ENCODE data around the gene HEG1. TPM values are rescaled to one million over a fixed set of nuclear protein-coding genes. Genes with fewer than 3 reads are reported as not detected.

HEG1 gene
- total and polyA plus RNA-seq, 2 donors (not counting 3 experiments of a cell fraction or from before 2014, with no cell fraction given) = 50.1 to 106 TPM

DNA sequence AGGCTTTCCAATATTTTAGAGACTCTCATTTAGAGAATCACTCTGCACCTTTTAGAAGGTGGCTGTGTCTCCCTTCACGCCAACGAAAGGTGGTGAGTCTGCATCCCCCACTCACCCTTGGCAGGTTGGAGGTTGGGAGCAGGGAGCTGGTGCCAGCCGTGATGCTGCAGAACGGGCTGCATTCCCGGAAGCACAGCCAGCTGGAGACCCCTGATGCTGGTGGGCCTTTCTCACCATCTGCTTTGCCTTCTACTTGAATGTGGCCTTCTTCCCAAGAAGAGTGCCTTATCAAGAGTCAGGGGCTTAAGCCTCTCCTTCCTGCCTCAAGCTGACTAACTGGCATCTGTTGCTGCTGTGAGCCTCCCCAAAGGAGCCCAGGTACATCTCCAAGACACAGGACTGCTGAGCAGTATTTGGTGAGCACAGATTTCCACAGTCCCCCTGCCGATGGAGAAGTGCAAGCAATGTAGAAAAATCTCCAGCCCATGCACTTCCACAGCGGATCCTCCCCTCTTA lies 17.7 kb upstream of the HEG1 start:
- dilution Hi-C loops (cut with MboI; ENCODE audit: extremely low pct_ligation_motif_present, low sequenced_read_pairs) = no loop called here

More for the DNA sequence above, 17.7 kb upstream of the HEG1 start:
- no peaks in the 10 kb centered on the region for H3K9me1 ChIP-seq (replicated peaks; ENCODE audit: control insufficient read depth, extremely low read depth, insufficient read depth, low read length)
- no TSS peak for BruUV-seq (replicated peaks)
- intact Hi-C loops (cut with micrococcal nuclease) = no loop called here
- no peaks in the 10 kb centered on the region for H3K79me2 ChIP-seq (ENCODE audit: control insufficient read depth, insufficient read depth, low read length)
- no peaks in the 10 kb centered on the region for H3K4me1 ChIP-seq (ENCODE audit: control insufficient read depth, extremely low read depth, insufficient read depth, low read length)
- no peak for FAIRE-seq
- no peak for DNase-seq (ENCODE audit: low read depth, low spot score)
- H3K4me3 ChIP-seq (replicated peaks in 1 of 3; ENCODE audit: insufficient read depth in 1 of 3, low read depth in 1 of 3, low read length in 3 of 3) = no peak overlapping the region
- no peak overlapping the region for H3K4me2 ChIP-seq (ENCODE audit: insufficient read depth, low read length)
- TF ChIP-seq GATA2 (IDR thresholded peaks at IDR 0.05; ENCODE audit: insufficient read depth, insufficient read length, low read depth, low read length) = no peak
- no peak for TF ChIP-seq POLR2A (IDR thresholded peaks at IDR 0.05; ENCODE audit: low read depth, low read length)
- TF ChIP-seq, protein P1, sequence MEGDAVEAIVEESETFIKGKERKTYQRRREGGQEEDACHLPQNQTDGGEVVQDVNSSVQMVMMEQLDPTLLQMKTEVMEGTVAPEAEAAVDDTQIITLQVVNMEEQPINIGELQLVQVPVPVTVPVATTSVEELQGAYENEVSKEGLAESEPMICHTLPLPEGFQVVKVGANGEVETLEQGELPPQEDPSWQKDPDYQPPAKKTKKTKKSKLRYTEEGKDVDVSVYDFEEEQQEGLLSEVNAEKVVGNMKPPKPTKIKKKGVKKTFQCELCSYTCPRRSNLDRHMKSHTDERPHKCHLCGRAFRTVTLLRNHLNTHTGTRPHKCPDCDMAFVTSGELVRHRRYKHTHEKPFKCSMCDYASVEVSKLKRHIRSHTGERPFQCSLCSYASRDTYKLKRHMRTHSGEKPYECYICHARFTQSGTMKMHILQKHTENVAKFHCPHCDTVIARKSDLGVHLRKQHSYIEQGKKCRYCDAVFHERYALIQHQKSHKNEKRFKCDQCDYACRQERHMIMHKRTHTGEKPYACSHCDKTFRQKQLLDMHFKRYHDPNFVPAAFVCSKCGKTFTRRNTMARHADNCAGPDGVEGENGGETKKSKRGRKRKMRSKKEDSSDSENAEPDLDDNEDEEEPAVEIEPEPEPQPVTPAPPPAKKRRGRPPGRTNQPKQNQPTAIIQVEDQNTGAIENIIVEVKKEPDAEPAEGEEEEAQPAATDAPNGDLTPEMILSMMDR (IDR thresholded peaks at IDR 0.05; ENCODE audit: extremely low read depth in 1 of 2, insufficient read depth in 1 of 2, low read depth in 1 of 2, low read length in 2 of 2) = no peak
- TF ChIP-seq, protein P2, sequence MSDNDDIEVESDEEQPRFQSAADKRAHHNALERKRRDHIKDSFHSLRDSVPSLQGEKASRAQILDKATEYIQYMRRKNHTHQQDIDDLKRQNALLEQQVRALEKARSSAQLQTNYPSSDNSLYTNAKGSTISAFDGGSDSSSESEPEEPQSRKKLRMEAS (IDR thresholded peaks at IDR 0.05; ENCODE audit: insufficient read depth, insufficient read length) = no peak
- no peak for TF ChIP-seq POLR2AphosphoS5 (IDR thresholded peaks at IDR 0.05; ENCODE audit: insufficient read depth, low read depth, low read length)
- no peak for TF ChIP-seq JUN (IDR thresholded peaks at IDR 0.05; ENCODE audit: borderline replicate concordance, insufficient read depth, insufficient read length, low read depth)
- no peak for TF ChIP-seq EZH2 (IDR thresholded peaks at IDR 0.05; ENCODE audit: borderline replicate concordance, low read depth, low read length, severe bottlenecking)
- TF ChIP-seq FOS (IDR thresholded peaks at IDR 0.05; ENCODE audit: borderline replicate concordance, insufficient read depth, low read length) = no peak
- no peak for TF ChIP-seq MYC (IDR thresholded peaks at IDR 0.05; ENCODE audit: low read depth, low read length)
- no peak overlapping the region for H3K27ac ChIP-seq (ENCODE audit: insufficient read depth, low read depth, low read length)
- no peaks in the 10 kb centered on the region for H3K27me3 ChIP-seq (ENCODE audit: control insufficient read depth in 2 of 2, insufficient read depth in 2 of 2, low read length in 2 of 2)
- no peak overlapping the region for H3K9ac ChIP-seq (replicated peaks; ENCODE audit: extremely low read depth, insufficient read depth, low read length)
- ChIA-PET CTCF (interaction anchor here (1.4 kb wide), 2 partner anchors 10 kb away, joined by 3 read pairs; no protein-coding TSS in a partner anchor), POLR2A (no interaction called here)
- no peak overlapping the region for H2AFZ ChIP-seq (ENCODE audit: low read depth, low read length)
- no peaks in the 10 kb centered on the region for H3K36me3 ChIP-seq (ENCODE audit: control insufficient read depth in 2 of 2, extremely low read depth in 1 of 2, insufficient read depth in 2 of 2, low read length in 2 of 2)
- H4K20me1 ChIP-seq (replicated peaks; ENCODE audit: control insufficient read depth, extremely low read depth, insufficient read depth, low read length) = no peaks in the 10 kb centered on the region
- no peaks in the 10 kb centered on the region for H3K9me3 ChIP-seq (replicated peaks; ENCODE audit: control insufficient read depth, insufficient read depth, low read length)
